Heart right ventricle (tissue), 16 donors: ENCODE data around the gene RASSF1. TPM values are rescaled to one million over a fixed set of nuclear protein-coding genes. Genes with fewer than 3 reads are reported as not detected.

ENCODE experiments used
- ATAC-seq, 8 donors: fragments of 200-7000 bp; cut with Tn5 transposase; one replicate each; pipeline ENCODE4 v1.9.1; 2020; ENCODE audit warnings: mild to moderate bottlenecking in 8 of 8, moderate library complexity in 8 of 8, moderate number of reproducible peaks in 1 of 8
- DNase-seq, 2 donors: peaks; one replicate each; pipeline ENCODE4 v3.0.0-alpha.2; 2020
- H3K27ac ChIP-seq, 10 donors: fragments of 200-600 bp; sonication (generic) in 2 of 10; one replicate each; pipeline versions ENCODE4 v1.5.0 to v1.8.0; 2020 to 2022; ENCODE audit warnings: mild to moderate bottlenecking in 3 of 10
- H3K27me3 ChIP-seq, 7 donors: fragments of 200-600 bp; one replicate each; pipeline ENCODE4 v1.8.0; 2021 to 2022; ENCODE audit warnings: mild to moderate bottlenecking in 2 of 7
- H3K36me3 ChIP-seq, 9 donors: fragments of 200-600 bp; sonication (generic) in 1 of 9; one replicate each; pipeline versions ENCODE4 v1.5.0 to v1.8.0; 2020 to 2022; ENCODE audit warnings: mild to moderate bottlenecking in 2 of 9
- H3K4me1 ChIP-seq, 9 donors: fragments of 200-600 bp; sonication (generic) in 1 of 9; one replicate each; pipeline versions ENCODE4 v1.5.0 to v1.8.0; 2020 to 2022; ENCODE audit warnings: mild to moderate bottlenecking in 4 of 9
- H3K4me3 ChIP-seq, 10 donors: fragments of 200-600 bp; sonication (generic) in 2 of 10; one replicate each; pipeline versions ENCODE4 v1.5.0 to v1.8.0; 2020 to 2022; ENCODE audit warnings: mild to moderate bottlenecking in 7 of 10, moderate library complexity in 2 of 10
- H3K9me3 ChIP-seq, 11 donors: fragments of 200-600 bp in 10 of 11; sonication (generic) in 2 of 11; one replicate each; pipeline versions ENCODE4 v1.5.0 to v1.8.0; 2013 to 2022; ENCODE audit warnings: mild to moderate bottlenecking in 2 of 11, control low read depth in 1 of 11, moderate library complexity in 1 of 11
- WGBS, 2 donors: extraction: QIAGEN DNeasy Blood & Tissue Kit; methylation state at CpG; one replicate each; pipeline ENCODE4 v1.1.7; 2013; ENCODE audit warnings: inconsistent platforms in 1 of 2; 5-methylcytosine and 5-hydroxymethylcytosine counted together
- intact Hi-C, 10 donors: fragments of 100-400 bp; cut with DNase I; formaldehyde crosslinking; loops; one replicate each; pipeline versions ENCODE4 v1.11.1 to v1.14.2; 2022
- polyA plus RNA-seq, 2 donors: library from polyadenylated mRNA; stranded (reverse); fragments of 200-250 nt; gene quantifications; one replicate each; pipeline ENCODE4 v1.2.3, GENCODE V29; 2013
- total RNA-seq, 10 donors: library from RNA; stranded (reverse); fragmentation: NEBNext Ultra II Directional in 3 of 10; extraction: Animal tissue kit (Norgen Biotek cat#: 25700) in 3 of 10; gene quantifications; one replicate each; pipeline versions ENCODE4 v1.2.1 to v1.2.4, GENCODE V29; 2021 to 2023
- TF ChIP-seq, protein P1 (sequence below), 9 donors: fragments of 200-600 bp; sonication (generic) in 2 of 9; IDR thresholded peaks; one replicate each; pipeline versions ENCODE4 v1.5.0 to v1.8.0; 2021 to 2022; ENCODE audit warnings: antibody characterized with exemption in 9 of 9, mild to moderate bottlenecking in 5 of 9, moderate library complexity in 1 of 9
- donor health status: Arrhythmogenic right ventricular cardiomyopathy.
- donor health status: ischemic (EF 13 %, LVEDD 7.1; RV severe dilation, severe dysfunction).
- donor health status: healthy with polysubstance abuse.
- donor health status: DM: no; HTN: yes; CAD: no.
- donor health status: DM: no; HTN: no; CAD: no.
- donor health status: ischemic (EF 25% LVEDD 6.9; RV normal size, moderate dysfunction).
- donor health status: ischemic (EF 25% LVEDD 5.7; RV mildly dilated, moderate dysfunction).
- donor health status: healthy.
- donor health status: DM: yes; HTN: yes; CAD: no.
- donor health status: Ischemic cardiomyopathy.
- donor health status: ischemic (EF 35%, LVEDD 5.7; RV mildly dilated, moderate dysfunction).
- donor health status: nonischemic (EF 11% LVEDD 7.7; RV severe dilation, severe dysfunction).
- donor health status: DM: yes; HTN: yes; CAD: no.
- donor health status: PGD.
- donor health status: ischemic (EF 29% LVEDD 5.4; RV normal size, mild dysfunction).
- donor health status: nonischemic (EF 23%, LVEDD 6.1; RV moderate dilation, normal function).

The RASSF1 gene
- total and polyA plus RNA-seq, 12 donors, result 9.9 to 59.8 (median 13.1) TPM

DNA sequence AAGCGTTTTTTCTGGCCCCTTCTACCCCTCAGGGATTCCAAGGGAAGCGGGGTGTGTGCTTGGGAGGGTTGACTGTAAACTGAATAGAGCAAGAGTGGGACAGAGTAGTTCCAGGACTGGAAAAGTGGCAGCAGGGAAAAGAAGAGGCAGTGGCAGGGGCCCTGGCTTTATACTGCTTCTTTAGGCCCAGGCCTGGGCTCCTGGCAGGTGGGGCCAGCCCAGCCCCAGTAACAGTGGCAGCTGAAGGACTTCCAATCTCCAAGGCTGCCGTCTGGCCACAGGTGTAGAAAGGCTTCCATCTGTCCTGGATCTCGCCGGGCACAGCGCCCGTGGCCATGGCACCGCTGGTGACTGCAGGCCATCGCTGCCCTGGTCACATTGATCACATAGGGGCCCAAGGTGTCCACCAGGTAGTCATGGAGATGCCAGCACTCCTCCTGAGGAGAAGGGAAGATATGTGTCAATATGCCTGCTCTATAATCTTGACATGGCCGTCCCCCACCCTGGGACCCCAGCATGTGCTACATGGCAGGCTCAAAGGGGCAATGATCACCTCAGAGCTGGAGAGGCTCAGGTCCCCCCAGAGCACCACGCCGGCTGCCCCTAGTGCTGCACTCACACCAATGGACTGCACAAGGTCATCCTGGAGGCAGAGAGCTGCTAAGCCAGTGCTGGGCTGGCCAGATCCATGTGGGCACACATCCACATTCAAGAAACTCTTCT lies 47.4 kb downstream of the RASSF1 start:
- peak overlapping the region; percentile 20 to 95 (median 92) for H3K27ac ChIP-seq
- TF ChIP-seq, protein P1, sequence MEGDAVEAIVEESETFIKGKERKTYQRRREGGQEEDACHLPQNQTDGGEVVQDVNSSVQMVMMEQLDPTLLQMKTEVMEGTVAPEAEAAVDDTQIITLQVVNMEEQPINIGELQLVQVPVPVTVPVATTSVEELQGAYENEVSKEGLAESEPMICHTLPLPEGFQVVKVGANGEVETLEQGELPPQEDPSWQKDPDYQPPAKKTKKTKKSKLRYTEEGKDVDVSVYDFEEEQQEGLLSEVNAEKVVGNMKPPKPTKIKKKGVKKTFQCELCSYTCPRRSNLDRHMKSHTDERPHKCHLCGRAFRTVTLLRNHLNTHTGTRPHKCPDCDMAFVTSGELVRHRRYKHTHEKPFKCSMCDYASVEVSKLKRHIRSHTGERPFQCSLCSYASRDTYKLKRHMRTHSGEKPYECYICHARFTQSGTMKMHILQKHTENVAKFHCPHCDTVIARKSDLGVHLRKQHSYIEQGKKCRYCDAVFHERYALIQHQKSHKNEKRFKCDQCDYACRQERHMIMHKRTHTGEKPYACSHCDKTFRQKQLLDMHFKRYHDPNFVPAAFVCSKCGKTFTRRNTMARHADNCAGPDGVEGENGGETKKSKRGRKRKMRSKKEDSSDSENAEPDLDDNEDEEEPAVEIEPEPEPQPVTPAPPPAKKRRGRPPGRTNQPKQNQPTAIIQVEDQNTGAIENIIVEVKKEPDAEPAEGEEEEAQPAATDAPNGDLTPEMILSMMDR (IDR thresholded peaks at IDR 0.05), result no peak
- H3K4me3 ChIP-seq, result peak overlapping the region in 6 of 10 donors; percentile 84 to 100 (median 94)
- peaks cover 0 to 33% (median 18%) of the 10 kb centered on the region in 9 donors for H3K36me3 ChIP-seq
- peaks cover 17 to 41% (median 32%) of the 10 kb centered on the region in 9 donors for H3K4me1 ChIP-seq
- 70 to 76% methylated on average over 12 of the region's 12 CpGs for WGBS, 2 donors
- DNase-seq (no peak), ATAC-seq (no peak)
- no peaks in the 10 kb centered on the region for H3K9me3 ChIP-seq
- no peaks in the 10 kb centered on the region for H3K27me3 ChIP-seq
- intact Hi-C loops, result no loop called here

DNA sequence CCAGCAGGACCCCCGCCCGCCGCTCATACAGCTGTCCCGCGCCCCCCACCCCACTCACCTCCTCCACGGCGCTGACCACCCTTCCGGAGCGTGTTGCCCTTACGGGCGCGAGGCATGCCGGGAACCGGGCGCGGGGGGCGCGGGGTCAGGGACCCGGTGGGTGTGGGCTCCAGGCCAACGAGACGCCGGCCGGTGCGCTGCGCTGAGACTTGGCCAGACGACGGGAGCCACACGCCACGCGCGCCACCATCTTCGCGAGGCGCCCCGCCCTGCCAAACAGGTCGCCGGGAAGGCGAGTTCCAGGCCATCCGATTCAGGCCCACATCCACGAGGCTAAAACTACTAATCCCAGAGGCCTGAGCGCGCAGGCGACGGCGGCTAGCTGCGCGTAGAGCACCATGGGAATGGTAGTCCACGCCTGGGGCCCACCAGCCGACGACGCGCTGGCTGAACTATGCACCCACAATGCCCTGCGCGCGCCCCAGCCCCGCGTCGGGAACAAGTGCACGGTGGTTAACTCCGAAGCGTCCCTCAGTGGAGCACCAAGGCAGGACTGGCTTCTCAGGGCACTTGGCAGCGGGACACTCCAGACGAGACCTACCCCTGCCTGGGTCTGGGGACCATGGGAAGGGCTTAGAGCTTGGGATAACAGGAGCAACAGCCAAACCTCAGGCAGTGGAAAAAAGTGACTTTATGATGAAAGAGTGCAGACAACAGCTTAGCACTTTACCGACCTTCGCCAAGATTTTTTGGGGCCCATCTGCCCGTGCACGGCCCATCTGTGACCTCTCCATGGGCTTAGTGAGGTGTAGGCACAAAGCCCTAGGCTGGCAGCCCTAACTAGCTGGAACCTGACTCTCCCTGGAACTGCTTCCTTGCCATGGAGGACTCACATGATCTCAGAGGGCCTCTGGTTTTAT lies 48.2 kb downstream of the RASSF1 start, which contains the start of gene IFRD2:
Gene IFRD2 (minus strand): TSS at position 271 of the 920 bp plus-strand sequence. CDS start 155 bp downstream, at position 116.
- ATAC-seq, result peak; percentile 90 to 97 (median 96)
- Histone ChIP-seq H3K27ac (peak within 1 kb of the TSS; percentile 20 to 95 (median 92)), H3K36me3 (peaks cover 0 to 39% (median 25%) of the 10 kb centered on the region in 9 donors), H3K4me1 (peaks cover 17 to 41% (median 29%) of the 10 kb centered on the region in 9 donors), H3K4me3 (peak within 1 kb of the TSS; percentile 84 to 100 (median 94)), H3K27me3 (no peaks in the 10 kb centered on the region), H3K9me3 (no peaks in the 10 kb centered on the region)
- DNase-seq, result peak; percentile 97
- TF ChIP-seq, protein P1 (IDR thresholded peaks at IDR 0.05), result peak in 1 of 9 donors; percentile 9
- 1 to 2% methylated on average over 60 to 67 of the region's 67 CpGs for WGBS, 2 donors
- intact Hi-C loops, result no loop called here

DNA sequence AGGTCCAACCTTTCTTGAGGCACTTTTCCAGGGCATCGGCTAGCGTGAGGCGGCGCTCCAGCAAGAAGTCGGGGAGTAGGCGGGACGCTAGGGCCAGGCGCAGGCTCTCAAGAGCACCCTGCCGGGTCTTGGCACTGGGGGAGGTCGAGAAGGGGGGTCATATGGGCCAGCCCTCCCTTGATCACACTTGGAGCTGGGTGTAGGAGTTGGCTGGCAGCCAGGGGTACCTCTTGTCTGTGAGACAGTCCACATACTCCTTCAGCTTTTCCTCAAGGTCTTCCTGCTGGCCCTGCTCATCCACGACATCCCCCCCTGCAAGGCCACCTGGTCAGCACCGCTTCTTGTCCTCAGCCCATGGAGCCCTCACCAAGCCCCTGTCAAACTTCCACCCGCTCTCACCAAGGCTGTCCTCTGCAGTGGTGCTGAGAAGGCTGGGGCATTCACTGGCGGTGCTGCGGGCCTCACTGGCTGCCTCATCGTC lies 50.4 kb downstream of the RASSF1 start:
- Histone ChIP-seq H3K27ac (no peak overlapping the region), H3K4me1 (peaks cover 17 to 63% (median 47%) of the 10 kb centered on the region in 9 donors), H3K36me3 (peaks cover 0 to 43% (median 28%) of the 10 kb centered on the region in 9 donors), H3K4me3 (no peak overlapping the region), H3K9me3 (no peaks in the 10 kb centered on the region), H3K27me3 (no peaks in the 10 kb centered on the region)
- intact Hi-C loops, result no loop called here
- ATAC-seq (no peak), DNase-seq (peak in 1 of 2 donors; percentile 25)
- TF ChIP-seq, protein P1 (IDR thresholded peaks at IDR 0.05), result no peak
- 86 to 87% methylated on average over 16 of the region's 16 CpGs for WGBS, 2 donors

DNA sequence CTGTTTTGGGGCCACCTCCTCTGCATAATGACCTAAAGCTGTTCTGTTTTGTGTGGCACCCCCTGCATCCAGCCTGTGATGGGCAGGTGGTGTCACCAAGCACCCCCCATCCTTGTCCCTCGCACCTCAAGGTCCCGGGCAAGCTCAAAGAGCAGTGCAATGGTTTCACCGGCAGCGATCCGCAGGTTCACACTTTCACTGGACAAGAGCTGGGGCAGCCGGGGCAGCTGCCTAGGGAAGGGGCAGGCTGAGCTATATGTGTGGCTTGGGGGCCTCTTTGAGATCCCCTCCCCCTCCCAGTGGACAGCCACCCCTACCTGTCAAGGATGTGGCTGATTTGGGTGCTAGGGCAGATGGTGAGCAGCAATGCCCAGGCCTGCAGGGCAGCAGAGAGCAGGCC lies 51.5 kb downstream of the RASSF1 start:
- DNase-seq, result no peak

More for the DNA sequence above, 51.5 kb downstream of the RASSF1 start:
- TF ChIP-seq, protein P1 (IDR thresholded peaks at IDR 0.05), result no peak
- intact Hi-C loops, result no loop called here
- Histone ChIP-seq H3K4me1 (peaks cover 17 to 67% (median 47%) of the 10 kb centered on the region in 9 donors), H3K9me3 (no peaks in the 10 kb centered on the region), H3K27ac (peak overlapping the region in 1 of 10 donors; percentile 6), H3K36me3 (peaks cover 0 to 43% (median 28%) of the 10 kb centered on the region in 9 donors), H3K4me3 (no peak overlapping the region), H3K27me3 (no peaks in the 10 kb centered on the region)
- no peak for ATAC-seq
- WGBS, 2 donors, result 94 to 97% methylated on average over 6 of the region's 6 CpGs
